ENCODE data around the gene CAP2. TPM values are rescaled to one million over a fixed set of nuclear protein-coding genes. Genes with fewer than 3 reads are reported as not detected.
"Not testable (repeated sequence)": the region's sequence is repeated elsewhere in the genome, so short reads cannot be mapped to it uniquely, and the experiment has no call there.

CAP2 gene
- total and polyA plus RNA-seq, 7 experiments from 2014 or later: not detected

DNA sequence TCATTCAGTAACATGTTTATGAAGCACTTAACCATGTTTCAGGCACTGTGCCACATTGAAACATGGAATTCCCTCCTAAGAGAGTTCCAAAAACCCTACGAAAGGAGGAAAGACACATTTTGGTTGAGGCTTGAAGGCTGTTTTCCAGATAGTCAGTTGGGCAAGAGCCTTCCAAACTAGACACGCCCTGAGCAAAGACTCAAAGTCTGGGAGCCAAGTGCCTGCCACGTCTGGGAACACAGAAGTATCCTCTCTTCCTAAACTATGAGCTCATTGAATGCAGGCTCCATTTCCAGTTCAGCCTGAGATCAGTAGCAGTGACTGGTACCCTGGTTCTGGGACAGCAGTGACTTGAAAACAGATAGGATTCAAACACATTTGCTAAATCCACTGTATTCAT is 132.2 kb downstream of the CAP2 start:
- H3K4me3 ChIP-seq (ENCODE audit: low read length): no peak overlapping the region
- H3K9me3 Mint-ChIP-seq: peaks cover 0 to 5% (median 0%) of the 10 kb centered on the region in 11 donors
- H3K4me1 Mint-ChIP-seq: no peaks in the 10 kb centered on the region
- no peak overlapping the region for H3K27ac Mint-ChIP-seq
- CTCF ChIA-PET: interaction anchor here (0.6 kb wide), 1 partner anchor 57 kb away, joined by 4 read pairs; no protein-coding TSS in a partner anchor
- H3K27ac ChIP-seq (ENCODE audit: low read depth, low read length): no peak overlapping the region
- no peak overlapping the region for H3K4me3 Mint-ChIP-seq
- H3K36me3 ChIP-seq (ENCODE audit: control insufficient read depth in 2 of 3, insufficient read depth in 3 of 3, low read length in 3 of 3): no peaks in the 10 kb centered on the region
- no peak for DNase-seq
- no peaks in the 10 kb centered on the region for H3K4me1 ChIP-seq (ENCODE audit: control insufficient read depth in 2 of 2, insufficient read depth in 2 of 2, low read length in 2 of 2)
- POLR2A ChIA-PET: no interaction called here
- peaks cover 0 to 7% (median 2%) of the 10 kb centered on the region in 5 donors for H3K27me3 Mint-ChIP-seq
- ATAC-seq: no peak
- no peaks in the 10 kb centered on the region for H3K9me3 ChIP-seq (ENCODE audit: control insufficient read depth in 2 of 3, low read length in 3 of 3)
- intact Hi-C loops (cut with micrococcal nuclease): no loop called here
- H3K36me3 Mint-ChIP-seq: no peaks in the 10 kb centered on the region
- no peaks in the 10 kb centered on the region for H3K27me3 ChIP-seq (ENCODE audit: control insufficient read depth in 2 of 2, insufficient read depth in 2 of 2, low read length in 2 of 2)

DNA sequence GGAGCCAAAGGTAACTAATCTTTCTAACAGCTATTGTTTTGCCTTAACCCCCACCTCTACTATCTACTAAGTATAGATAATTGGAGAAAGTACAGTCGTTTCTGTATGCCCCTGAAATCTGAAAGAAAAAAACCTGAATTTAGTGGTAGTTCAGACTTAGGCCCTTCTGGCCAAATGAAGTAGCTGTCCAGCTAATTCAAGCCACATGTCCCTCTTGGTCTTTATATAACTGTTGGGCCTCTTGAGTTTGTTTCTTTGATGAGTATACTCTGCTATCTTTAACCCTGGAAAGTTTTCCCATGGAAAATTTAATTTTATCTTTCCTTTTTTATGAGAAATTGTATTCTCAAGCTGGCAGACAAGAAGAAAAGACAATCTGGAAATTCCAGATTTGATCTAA is 133.7 kb downstream of the CAP2 start:
- H3K4me1 Mint-ChIP-seq: no peaks in the 10 kb centered on the region
- no peak overlapping the region for H3K4me3 ChIP-seq (ENCODE audit: low read length)
- ATAC-seq (no peak), DNase-seq (no peak)
- no peaks in the 10 kb centered on the region for H3K4me1 ChIP-seq (ENCODE audit: control insufficient read depth in 2 of 2, insufficient read depth in 2 of 2, low read length in 2 of 2)
- H3K36me3 ChIP-seq (ENCODE audit: control insufficient read depth in 2 of 3, insufficient read depth in 3 of 3, low read length in 3 of 3): no peaks in the 10 kb centered on the region
- intact Hi-C loops (cut with micrococcal nuclease): no loop called here
- H3K36me3 Mint-ChIP-seq: no peaks in the 10 kb centered on the region
- ChIA-PET POLR2A (no interaction called here), CTCF (no interaction called here)
- H3K27ac ChIP-seq (ENCODE audit: low read depth, low read length): no peak overlapping the region
- H3K9me3 Mint-ChIP-seq: peaks cover 0 to 5% (median 0%) of the 10 kb centered on the region in 11 donors
- H3K27ac Mint-ChIP-seq: no peak overlapping the region
- no peaks in the 10 kb centered on the region for H3K9me3 ChIP-seq (ENCODE audit: control insufficient read depth in 2 of 3, low read length in 3 of 3)
- peaks cover 0 to 13% (median 5%) of the 10 kb centered on the region in 5 donors for H3K27me3 Mint-ChIP-seq
- no peaks in the 10 kb centered on the region for H3K27me3 ChIP-seq (ENCODE audit: control insufficient read depth in 2 of 2, insufficient read depth in 2 of 2, low read length in 2 of 2)
- no peak overlapping the region for H3K4me3 Mint-ChIP-seq

DNA sequence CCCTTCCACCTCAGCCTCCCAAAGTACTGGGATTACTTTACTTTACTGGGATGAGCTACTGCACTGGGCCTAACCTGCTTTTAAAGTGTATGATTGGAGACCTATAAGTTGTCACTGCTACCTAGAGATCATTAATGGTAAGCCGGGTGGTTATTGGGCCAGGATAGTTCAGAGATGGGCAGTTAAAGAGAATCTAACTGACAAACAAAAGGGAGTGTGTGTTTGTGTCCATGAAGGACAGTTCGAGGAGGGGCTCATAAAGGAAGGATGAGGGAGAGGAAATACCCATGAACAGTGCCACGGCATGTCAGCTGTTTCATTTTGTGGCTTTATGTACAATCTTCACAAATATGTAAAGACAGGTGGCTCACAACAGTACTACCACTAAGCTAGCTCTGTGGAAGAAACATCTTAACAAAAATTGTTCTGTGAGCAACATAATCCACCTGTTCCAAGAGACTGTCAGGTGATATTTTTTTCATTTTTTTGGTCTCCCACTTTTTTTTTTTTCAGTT is 137.0 kb downstream of the CAP2 start:
- no peaks in the 10 kb centered on the region for H3K27me3 ChIP-seq (ENCODE audit: control insufficient read depth in 2 of 2, insufficient read depth in 2 of 2, low read length in 2 of 2)
- no peak overlapping the region for H3K27ac ChIP-seq (ENCODE audit: low read depth, low read length)
- H3K4me3 Mint-ChIP-seq: no peak overlapping the region
- ChIA-PET CTCF (no interaction called here), POLR2A (no interaction called here)
- intact Hi-C loops (cut with micrococcal nuclease): no loop called here
- no peaks in the 10 kb centered on the region for H3K4me1 Mint-ChIP-seq
- no peak overlapping the region for H3K4me3 ChIP-seq (ENCODE audit: low read length)
- peaks cover 0 to 3% (median 0%) of the 10 kb centered on the region in 11 donors for H3K9me3 Mint-ChIP-seq
- H3K9me3 ChIP-seq (ENCODE audit: control insufficient read depth in 2 of 3, low read length in 3 of 3): no peaks in the 10 kb centered on the region
- H3K27ac Mint-ChIP-seq: no peak overlapping the region
- no peaks in the 10 kb centered on the region for H3K4me1 ChIP-seq (ENCODE audit: control insufficient read depth in 2 of 2, insufficient read depth in 2 of 2, low read length in 2 of 2)
- DNase-seq (no peak), ATAC-seq (no peak)
- peaks cover 0 to 11% (median 2%) of the 10 kb centered on the region in 5 donors for H3K27me3 Mint-ChIP-seq
- H3K36me3 Mint-ChIP-seq: no peaks in the 10 kb centered on the region
- H3K36me3 ChIP-seq (ENCODE audit: control insufficient read depth in 2 of 3, insufficient read depth in 3 of 3, low read length in 3 of 3): no peaks in the 10 kb centered on the region

DNA sequence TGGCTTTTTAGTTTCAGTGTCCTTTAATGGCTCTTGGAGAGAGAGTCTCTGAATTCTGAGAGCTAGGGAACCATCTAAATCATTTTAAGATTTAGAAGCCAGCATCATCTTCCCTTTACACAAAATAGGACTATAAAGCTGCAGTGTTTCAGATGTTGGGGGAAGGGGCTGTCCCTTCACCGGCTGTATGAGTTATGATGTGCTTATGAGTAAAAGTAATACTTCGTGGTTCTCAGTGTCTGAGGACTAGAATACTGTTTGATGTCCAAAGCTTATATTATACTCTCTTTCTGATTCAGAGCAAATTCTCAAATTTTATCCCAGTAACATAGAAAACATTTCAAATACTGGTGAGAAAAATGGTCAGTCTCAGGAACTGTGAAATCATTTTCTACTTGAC is 143.2 kb downstream of the CAP2 start:
- Histone ChIP-seq H3K4me1 (ENCODE audit: control insufficient read depth in 2 of 2, insufficient read depth in 2 of 2, low read length in 2 of 2) (no peaks in the 10 kb centered on the region), H3K27me3 (ENCODE audit: control insufficient read depth in 2 of 2, insufficient read depth in 2 of 2, low read length in 2 of 2) (no peaks in the 10 kb centered on the region), H3K4me3 (ENCODE audit: low read length) (no peak overlapping the region), H3K9me3 (ENCODE audit: control insufficient read depth in 2 of 3, low read length in 3 of 3) (no peaks in the 10 kb centered on the region), H3K36me3 (ENCODE audit: control insufficient read depth in 2 of 3, insufficient read depth in 3 of 3, low read length in 3 of 3) (no peaks in the 10 kb centered on the region), H3K27ac (ENCODE audit: low read depth, low read length) (no peak overlapping the region)
- H3K9me3 Mint-ChIP-seq: no peaks in the 10 kb centered on the region
- H3K27ac Mint-ChIP-seq: no peak overlapping the region
- no peak overlapping the region for H3K4me3 Mint-ChIP-seq
- no peak for DNase-seq
- ChIA-PET POLR2A (no interaction called here), CTCF (no interaction called here)
- H3K4me1 Mint-ChIP-seq: no peaks in the 10 kb centered on the region
- intact Hi-C loops (cut with micrococcal nuclease): no loop called here
- H3K36me3 Mint-ChIP-seq: no peaks in the 10 kb centered on the region
- H3K27me3 Mint-ChIP-seq: peaks cover 0 to 16% (median 8%) of the 10 kb centered on the region in 5 donors
- no peak for ATAC-seq

DNA sequence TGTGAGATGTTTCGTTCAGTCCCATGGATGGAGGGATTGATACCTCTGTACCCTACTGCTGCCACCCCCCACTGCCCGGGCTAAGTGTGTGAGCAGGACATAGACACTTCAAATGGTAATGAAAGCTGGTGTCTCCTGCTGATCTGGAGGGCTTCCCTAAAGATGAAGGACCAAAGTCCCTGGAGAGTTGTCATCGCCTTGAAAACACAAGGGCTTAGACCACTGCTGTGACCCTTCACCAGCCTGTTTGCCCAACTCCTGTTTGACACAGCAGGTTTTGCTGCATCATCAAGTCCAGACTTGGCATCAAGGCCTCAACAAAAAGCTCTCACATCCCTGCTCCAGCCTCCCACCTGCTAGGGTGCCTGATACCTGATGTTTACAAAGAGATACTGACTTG is 148.8 kb downstream of the CAP2 start:
- CTCF ChIA-PET: no interaction called here
- Histone ChIP-seq H3K27ac (ENCODE audit: low read depth, low read length) (no peak overlapping the region), H3K4me1 (ENCODE audit: control insufficient read depth in 2 of 2, insufficient read depth in 2 of 2, low read length in 2 of 2) (no peaks in the 10 kb centered on the region), H3K27me3 (ENCODE audit: control insufficient read depth in 2 of 2, insufficient read depth in 2 of 2, low read length in 2 of 2) (no peaks in the 10 kb centered on the region), H3K9me3 (ENCODE audit: control insufficient read depth in 2 of 3, low read length in 3 of 3) (no peaks in the 10 kb centered on the region), H3K36me3 (ENCODE audit: control insufficient read depth in 2 of 3, insufficient read depth in 3 of 3, low read length in 3 of 3) (no peaks in the 10 kb centered on the region), H3K4me3 (ENCODE audit: low read length) (no peak overlapping the region)
- H3K27ac Mint-ChIP-seq: no peak overlapping the region
- H3K27me3 Mint-ChIP-seq: peaks cover 0 to 10% (median 5%) of the 10 kb centered on the region in 5 donors
- no peaks in the 10 kb centered on the region for H3K4me1 Mint-ChIP-seq
- H3K9me3 Mint-ChIP-seq: peaks cover 0 to 4% (median 0%) of the 10 kb centered on the region in 11 donors
- POLR2A ChIA-PET: no interaction called here
- peaks cover 0 to 5% (median 0%) of the 10 kb centered on the region in 5 donors for H3K36me3 Mint-ChIP-seq
- no peak overlapping the region for H3K4me3 Mint-ChIP-seq
- no peak for DNase-seq
- no peak for ATAC-seq
- intact Hi-C loops (cut with micrococcal nuclease): no loop called here

DNA sequence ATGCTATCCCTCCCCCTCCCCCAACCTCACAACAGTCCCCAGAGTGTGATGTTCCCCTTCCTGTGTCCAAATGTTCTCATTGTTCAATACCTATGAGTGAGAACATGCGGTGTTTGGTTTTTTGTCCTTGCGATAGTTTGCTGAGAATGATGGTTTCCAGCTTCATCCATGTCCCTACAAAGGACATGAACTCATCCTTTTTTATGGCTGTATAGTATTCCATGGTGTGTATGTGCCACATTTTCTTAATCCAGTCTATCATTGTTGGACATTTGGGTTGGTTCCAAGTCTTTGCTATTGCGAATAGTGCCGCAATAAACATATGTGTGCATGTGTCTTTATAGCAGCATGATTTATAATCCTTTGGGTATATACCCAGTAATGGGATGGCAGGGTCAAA is 152.3 kb downstream of the CAP2 start:
- H3K9me3 ChIP-seq (ENCODE audit: control insufficient read depth in 2 of 3, low read length in 3 of 3); H3K4me3 Mint-ChIP-seq; H3K4me3 ChIP-seq (ENCODE audit: low read length); ATAC-seq; H3K4me1 ChIP-seq (ENCODE audit: control insufficient read depth in 2 of 2, insufficient read depth in 2 of 2, low read length in 2 of 2); H3K36me3 ChIP-seq (ENCODE audit: control insufficient read depth in 2 of 3, insufficient read depth in 3 of 3, low read length in 3 of 3); H3K27ac Mint-ChIP-seq; POLR2A ChIA-PET; H3K4me1 Mint-ChIP-seq; H3K9me3 Mint-ChIP-seq; CTCF ChIA-PET; DNase-seq; H3K27me3 ChIP-seq (ENCODE audit: control insufficient read depth in 2 of 2, insufficient read depth in 2 of 2, low read length in 2 of 2); intact Hi-C loops (cut with micrococcal nuclease); H3K36me3 Mint-ChIP-seq; H3K27ac ChIP-seq (ENCODE audit: low read depth, low read length): not testable (repeated sequence)
- peaks cover 0 to 21% (median 7%) of the 10 kb centered on the region in 5 donors for H3K27me3 Mint-ChIP-seq

DNA sequence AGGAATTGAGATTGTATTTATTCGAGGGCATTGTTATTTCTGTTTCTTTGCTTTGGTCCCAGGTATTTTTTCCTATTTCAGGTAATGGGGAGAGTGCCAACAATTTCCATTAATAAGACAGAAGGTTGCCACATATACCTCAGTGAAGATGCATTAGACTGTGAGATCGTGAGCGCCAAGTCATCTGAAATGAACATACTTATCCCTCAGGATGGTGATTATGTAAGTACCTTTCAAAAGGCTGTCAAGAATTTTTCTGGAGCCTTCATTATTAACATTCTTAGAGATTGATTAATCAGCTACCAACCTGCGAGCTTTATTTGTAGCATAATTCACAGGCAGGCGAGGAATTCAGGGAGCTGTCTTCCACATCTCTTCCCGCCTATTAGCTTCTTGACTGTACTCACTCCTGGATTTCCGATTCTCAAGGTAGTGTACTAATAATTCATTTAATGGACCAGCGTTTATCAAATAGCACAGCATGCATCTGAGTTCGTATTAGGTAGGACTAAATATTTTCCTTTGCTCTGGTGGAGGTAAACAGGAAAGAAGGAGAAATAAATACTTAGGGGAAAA is 158.1 kb downstream of the CAP2 start:
- ChIA-PET CTCF (no interaction called here), POLR2A (no interaction called here)
- DNase-seq: no peak
- Histone ChIP-seq H3K36me3 (ENCODE audit: control insufficient read depth in 2 of 3, insufficient read depth in 3 of 3, low read length in 3 of 3) (no peaks in the 10 kb centered on the region), H3K9me3 (ENCODE audit: control insufficient read depth in 2 of 3, low read length in 3 of 3) (no peaks in the 10 kb centered on the region), H3K4me3 (ENCODE audit: low read length) (no peak overlapping the region), H3K4me1 (ENCODE audit: control insufficient read depth in 2 of 2, insufficient read depth in 2 of 2, low read length in 2 of 2) (no peaks in the 10 kb centered on the region), H3K27me3 (ENCODE audit: control insufficient read depth in 2 of 2, insufficient read depth in 2 of 2, low read length in 2 of 2) (no peaks in the 10 kb centered on the region), H3K27ac (ENCODE audit: low read depth, low read length) (no peak overlapping the region)
- H3K4me1 Mint-ChIP-seq: no peaks in the 10 kb centered on the region
- no peak for ATAC-seq
- peaks cover 6 to 13% (median 12%) of the 10 kb centered on the region in 5 donors for H3K27me3 Mint-ChIP-seq
- H3K4me3 Mint-ChIP-seq: no peak overlapping the region
- no peak overlapping the region for H3K27ac Mint-ChIP-seq
- H3K9me3 Mint-ChIP-seq: peaks cover 0 to under 1% (median 0%) of the 10 kb centered on the region in 11 donors
- intact Hi-C loops (cut with micrococcal nuclease): no loop called here
- no peaks in the 10 kb centered on the region for H3K36me3 Mint-ChIP-seq

Data from naive thymus-derived CD4-positive, alpha-beta T cell (primary cell).